HFFc6 (cell line): Measurements from ENCODE around the gene GATA5. TPM values are rescaled to one million over a fixed set of nuclear protein-coding genes. Genes with fewer than 3 reads are reported as not detected.

Source experiments
- DNase-seq: peaks from one replicate; pipeline ENCODE4 v3.0.0-alpha.2; 2018
- H3K27ac Mint-ChIP-seq: 2 replicates; pipeline ENCODE4 v1.8.0; 2020; ENCODE audit warnings: mild to moderate bottlenecking, mixed read lengths
- H3K27me3 Mint-ChIP-seq: 2 replicates; pipeline ENCODE4 v1.8.0; 2021; ENCODE audit warnings: mild to moderate bottlenecking, moderate library complexity, mixed read lengths; ENCODE audit not compliant: insufficient read depth
- H3K36me3 Mint-ChIP-seq: 2 replicates; pipeline ENCODE4 v1.8.0; 2021; ENCODE audit warnings: low read depth, mixed read lengths
- H3K4me1 Mint-ChIP-seq: 2 replicates; pipeline ENCODE4 v1.8.0; 2020; ENCODE audit warnings: low read depth, mixed read lengths
- H3K4me3 Mint-ChIP-seq: 2 replicates; pipeline ENCODE4 v1.8.0; 2020; ENCODE audit warnings: mild to moderate bottlenecking, moderate library complexity, mixed read lengths
- H3K9me3 Mint-ChIP-seq: 2 replicates; pipeline ENCODE4 v1.8.0; 2020; ENCODE audit warnings: mild to moderate bottlenecking, mixed read lengths
- total RNA-seq, 6 experiments: library from RNA; stranded (reverse); fragmentation: NEBNext Ultra II Directional; extraction: Animal tissue kit (Norgen Biotek cat#: 25700); gene quantifications; 2 replicates in 1 of 6; 3 replicates in 5 of 6; pipeline ENCODE4 v1.2.3, GENCODE V29; 2021
- TF ChIP-seq, protein P1 (sequence below): fragments of 200-600 bp; sonication (generic); IDR thresholded peaks from 2 replicates; pipeline ENCODE4 v1.5.0; 2021; ENCODE audit warnings: antibody characterized with exemption, mild to moderate bottlenecking

GATA5 gene
- total RNA-seq, 6 experiments from 2014 or later: not detected

- Mint-ChIP-seq H3K36me3 (no peaks in the 10 kb centered on the region), H3K27me3 (peaks cover 30% of the 10 kb centered on the region), H3K4me1 (no peaks in the 10 kb centered on the region), H3K9me3 (no peaks in the 10 kb centered on the region), H3K27ac (no peak overlapping the region), H3K4me3 (no peak overlapping the region)
- TF ChIP-seq, protein P1, sequence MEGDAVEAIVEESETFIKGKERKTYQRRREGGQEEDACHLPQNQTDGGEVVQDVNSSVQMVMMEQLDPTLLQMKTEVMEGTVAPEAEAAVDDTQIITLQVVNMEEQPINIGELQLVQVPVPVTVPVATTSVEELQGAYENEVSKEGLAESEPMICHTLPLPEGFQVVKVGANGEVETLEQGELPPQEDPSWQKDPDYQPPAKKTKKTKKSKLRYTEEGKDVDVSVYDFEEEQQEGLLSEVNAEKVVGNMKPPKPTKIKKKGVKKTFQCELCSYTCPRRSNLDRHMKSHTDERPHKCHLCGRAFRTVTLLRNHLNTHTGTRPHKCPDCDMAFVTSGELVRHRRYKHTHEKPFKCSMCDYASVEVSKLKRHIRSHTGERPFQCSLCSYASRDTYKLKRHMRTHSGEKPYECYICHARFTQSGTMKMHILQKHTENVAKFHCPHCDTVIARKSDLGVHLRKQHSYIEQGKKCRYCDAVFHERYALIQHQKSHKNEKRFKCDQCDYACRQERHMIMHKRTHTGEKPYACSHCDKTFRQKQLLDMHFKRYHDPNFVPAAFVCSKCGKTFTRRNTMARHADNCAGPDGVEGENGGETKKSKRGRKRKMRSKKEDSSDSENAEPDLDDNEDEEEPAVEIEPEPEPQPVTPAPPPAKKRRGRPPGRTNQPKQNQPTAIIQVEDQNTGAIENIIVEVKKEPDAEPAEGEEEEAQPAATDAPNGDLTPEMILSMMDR: no peak
- DNase-seq: no peak
Observed at GRCh38 chr20:62446481-62446880, 29.3 kb downstream of the GATA5 start.

- TF ChIP-seq, protein P1: no peak
- Mint-ChIP-seq H3K9me3 (no peaks in the 10 kb centered on the region), H3K4me1 (no peaks in the 10 kb centered on the region), H3K36me3 (no peaks in the 10 kb centered on the region), H3K27ac (no peak overlapping the region), H3K27me3 (peaks cover 30% of the 10 kb centered on the region), H3K4me3 (no peak overlapping the region)
- no peak for DNase-seq
Observed at GRCh38 chr20:62445553-62446340, 30.0 kb downstream of the GATA5 start.

DNA sequence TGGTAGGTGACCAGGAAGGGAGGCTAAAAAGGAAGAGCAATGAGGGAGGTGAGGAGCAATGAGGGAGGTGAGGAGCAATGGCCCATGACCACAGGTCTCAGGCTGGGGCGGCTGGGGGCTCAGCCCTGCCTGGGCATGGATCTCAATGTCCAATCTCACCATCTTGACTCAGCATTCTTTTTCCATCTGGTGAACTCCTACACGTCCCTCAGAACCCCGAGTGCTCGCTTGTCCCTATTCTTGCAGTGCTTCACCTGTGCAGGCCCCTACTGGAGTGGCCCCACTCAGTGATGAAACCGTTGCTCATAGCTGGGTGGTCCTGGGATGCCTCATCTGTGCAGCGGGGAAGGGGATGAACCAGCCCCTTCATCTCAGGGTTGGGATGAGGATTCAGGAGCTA, 31.5 kb downstream of the GATA5 start:
- Mint-ChIP-seq H3K27me3 (peaks cover 35% of the 10 kb centered on the region), H3K9me3 (no peaks in the 10 kb centered on the region), H3K27ac (no peak overlapping the region), H3K4me1 (no peaks in the 10 kb centered on the region), H3K36me3 (no peaks in the 10 kb centered on the region), H3K4me3 (no peak overlapping the region)
- TF ChIP-seq, protein P1: no peak
- DNase-seq: no peak

- Mint-ChIP-seq H3K27me3 (peaks cover 38% of the 10 kb centered on the region), H3K36me3 (no peaks in the 10 kb centered on the region), H3K4me3 (no peak overlapping the region), H3K9me3 (no peaks in the 10 kb centered on the region), H3K27ac (no peak overlapping the region), H3K4me1 (no peaks in the 10 kb centered on the region)
- TF ChIP-seq, protein P1: no peak
- no peak for DNase-seq
Observed at GRCh38 chr20:62441987-62442539, 33.7 kb downstream of the GATA5 start.

GRCh38 chr20:62439218-62439617, 36.6 kb downstream of the GATA5 start:
- Mint-ChIP-seq H3K27ac (no peak overlapping the region), H3K4me1 (no peaks in the 10 kb centered on the region), H3K27me3 (peaks cover 54% of the 10 kb centered on the region), H3K9me3 (no peaks in the 10 kb centered on the region), H3K4me3 (no peak overlapping the region), H3K36me3 (no peaks in the 10 kb centered on the region)
- TF ChIP-seq, protein P1: no peak
- DNase-seq: no peak
